Caco-2 (cell line): ENCODE data around the gene CARNS1. TPM values are rescaled to one million over a fixed set of nuclear protein-coding genes. Genes with fewer than 3 reads are reported as not detected.
A peak's percentile ranks its signal among the peaks of the same experiment; 100 is the strongest.

Source experiments
- BruUV-seq: library from RNA; stranded (reverse); fragments of 400-500 nt; replicated peaks from 2 replicates; lab custom pipeline; 2021; lab: Mats Ljungman, UMichigan
- CTCF ChIA-PET: fragments of 300-600 bp; sonication (Branson Sonifier 250); formaldehyde crosslinking; loops from one replicate; lab custom pipeline; 2022; ENCODE audit warnings: antibody characterized with exemption; lab: Charles Lee
- POLR2A ChIA-PET: fragments of 300-600 bp; sonication (Branson Sonifier 250); formaldehyde crosslinking; loops from one replicate; lab custom pipeline; 2022; ENCODE audit warnings: antibody characterized with exemption; lab: Charles Lee
- DNase-seq, 2 experiments: peaks; one replicate each; pipeline versions ENCODE4 v3.0.0 to v3.0.0-alpha.2; 2020 to 2022
- H3K27me3 ChIP-seq: replicated peaks from 2 replicates; pipeline ENCODE4 v1.6.0; 2011; ENCODE audit warnings: low read length; ENCODE audit not compliant: control insufficient read depth, insufficient read depth
- H3K36me3 ChIP-seq: 2 replicates; pipeline ENCODE4 v1.5.1; 2011; ENCODE audit warnings: low read length; ENCODE audit not compliant: control insufficient read depth, insufficient read depth
- H3K4me1 ChIP-seq: fragments of 250-450 bp; sonication (Bioruptor Pico); 2 replicates; pipeline ENCODE4 v1.5.1; 2020; ENCODE audit warnings: mild to moderate bottlenecking
- H3K4me3 ChIP-seq: 2 replicates; pipeline ENCODE4 v1.5.1; 2011; ENCODE audit warnings: low read depth, mild to moderate bottlenecking, control low read depth, low read length
- H3K9me3 ChIP-seq: fragments of 250-450 bp; sonication (Bioruptor Pico); 2 replicates; pipeline ENCODE4 v1.5.1; 2020; ENCODE audit warnings: mild to moderate bottlenecking, moderate library complexity
- H3K27ac Mint-ChIP-seq: one replicate; pipeline ENCODE4 v1.8.0; 2022; ENCODE audit warnings: mixed read lengths; ENCODE audit not compliant: unreplicated experiment
- H3K27me3 Mint-ChIP-seq: one replicate; pipeline ENCODE4 v1.8.0; 2022; ENCODE audit warnings: mixed read lengths; ENCODE audit not compliant: insufficient read depth, unreplicated experiment
- H3K36me3 Mint-ChIP-seq: one replicate; pipeline ENCODE4 v1.8.0; 2022; ENCODE audit warnings: mild to moderate bottlenecking, mixed read lengths; ENCODE audit not compliant: insufficient read depth, unreplicated experiment
- H3K4me1 Mint-ChIP-seq: one replicate; pipeline ENCODE4 v1.8.0; 2022; ENCODE audit warnings: low read depth, mixed read lengths; ENCODE audit not compliant: unreplicated experiment
- H3K4me3 Mint-ChIP-seq: one replicate; pipeline ENCODE4 v1.8.0; 2022; ENCODE audit warnings: mild to moderate bottlenecking, moderate library complexity, mixed read lengths; ENCODE audit not compliant: unreplicated experiment
- H3K9me3 Mint-ChIP-seq: one replicate; pipeline ENCODE4 v1.8.0; 2022; ENCODE audit warnings: mixed read lengths; ENCODE audit not compliant: unreplicated experiment
- CTCF ChIP-seq, 2 experiments: fragments of 200-600 bp in 1 of 2; IDR thresholded peaks; 1 replicate in 1 of 2; 2 replicates in 1 of 2; pipeline versions ENCODE4 v1.5.1 to v1.8.0; 2011 to 2022; ENCODE audit warnings: antibody characterized with exemption in 1 of 2, control low read depth in 1 of 2, inconsistent platforms in 1 of 2, low read depth in 1 of 2, low read length in 1 of 2, mild to moderate bottlenecking in 1 of 2, moderate library complexity in 1 of 2; ENCODE audit not compliant: insufficient read depth in 1 of 2, severe bottlenecking in 1 of 2, unreplicated experiment in 1 of 2
- intact Hi-C: fragments of 100-400 bp; cut with micrococcal nuclease; formaldehyde crosslinking; loops from one replicate; pipeline ENCODE4 v1.10.0; 2022; ENCODE audit not compliant: unreplicated experiment
- total RNA-seq: library from RNA; stranded (reverse); gene quantifications from 2 replicates; pipeline ENCODE4 v1.2.3, GENCODE V29; 2022

CARNS1 gene
- total RNA-seq, 1 experiment from 2014 or later = 0.09 TPM

DNA sequence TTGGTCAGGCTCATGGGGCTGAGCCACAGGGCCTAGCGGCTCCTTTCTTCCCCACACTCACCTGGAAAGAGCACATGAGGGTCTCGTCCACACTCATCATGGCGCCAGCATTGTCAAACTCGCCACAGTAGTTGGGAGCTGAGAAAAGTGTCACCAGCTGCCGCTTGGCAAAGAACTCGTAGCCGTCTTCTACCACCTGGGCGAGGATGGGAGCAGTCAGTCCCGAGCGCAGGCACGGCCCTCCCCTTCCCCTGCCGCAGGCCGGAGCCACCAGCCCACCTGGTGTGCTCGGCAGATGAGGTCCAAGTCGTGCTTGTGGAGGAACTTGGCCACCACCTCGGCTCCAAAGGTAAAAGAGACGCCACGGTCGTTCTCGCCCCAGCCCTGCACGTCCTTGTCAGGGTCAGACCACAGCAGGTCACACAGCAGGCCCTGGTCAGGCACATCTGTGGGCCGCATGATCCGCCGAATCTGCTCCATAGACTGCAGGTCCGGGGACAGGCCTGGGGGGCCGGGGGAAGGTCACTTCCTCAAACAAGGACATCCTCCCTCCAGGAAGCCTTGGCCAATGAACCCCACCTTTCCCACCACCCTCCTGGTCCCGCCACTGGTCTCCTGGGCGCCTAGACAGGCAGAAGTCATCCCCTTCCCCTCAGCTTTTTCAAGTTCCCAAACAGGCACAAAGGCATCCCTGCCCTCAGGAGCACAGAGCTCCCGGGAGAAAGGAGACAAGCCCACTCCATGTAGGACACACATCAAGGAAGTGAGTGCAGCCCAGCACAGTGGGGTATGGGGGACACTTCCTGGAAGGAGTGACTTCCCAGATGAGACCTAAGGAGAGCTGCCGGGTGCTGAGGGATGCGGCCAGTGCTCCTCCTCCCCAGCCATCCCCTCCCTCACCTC, 16.6 kb upstream of the CARNS1 start:
- no peak overlapping the region for H3K4me3 ChIP-seq

DNA sequence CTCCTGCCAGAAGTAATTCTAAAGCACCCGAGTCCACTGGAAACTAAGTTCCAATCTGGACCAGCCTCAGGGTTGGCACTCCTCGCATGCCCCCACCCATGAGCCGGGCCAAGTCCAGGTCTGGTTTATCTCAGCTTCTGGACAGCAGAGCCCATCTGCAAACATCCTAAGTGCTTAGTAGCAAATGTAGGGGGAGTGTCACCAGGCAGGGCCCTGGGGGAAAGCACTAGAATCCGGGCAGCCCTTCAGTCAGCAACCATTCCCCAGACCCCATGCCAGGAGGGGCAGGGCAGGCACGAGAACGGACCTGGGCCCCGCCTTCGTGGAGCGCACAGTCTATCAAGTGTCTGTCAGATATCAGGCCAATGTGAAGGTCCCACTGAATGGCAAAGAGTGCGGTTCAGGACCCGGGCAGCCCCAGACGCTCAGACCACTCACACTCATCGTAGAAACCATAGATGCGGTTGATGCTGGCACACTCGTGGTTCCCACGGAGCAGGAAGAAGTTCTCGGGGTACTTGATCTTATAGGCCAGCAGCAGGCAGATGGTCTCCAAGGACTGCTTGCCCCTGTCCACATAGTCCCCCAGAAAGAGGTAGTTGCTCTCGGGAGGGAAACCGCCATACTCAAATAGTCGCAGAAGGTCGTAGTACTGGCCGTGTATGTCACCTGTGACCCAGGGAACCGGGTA, 15.1 kb upstream of the CARNS1 start:
- peak overlapping the region; percentile 74 for H3K27ac Mint-ChIP-seq
- POLR2A ChIA-PET = interaction anchor here (1.1 to 2.8 kb wide), 8 partner anchors 9 to 230 kb away, joined by 3 to 63 read pairs (median 9); partner anchors contain the start of genes NUDT8, POLD4, RAD9A and RPS6KB2
- H3K4me3 Mint-ChIP-seq = peak overlapping the region; percentile 75

More for the DNA sequence above, 16.6 kb upstream of the CARNS1 start:
- Mint-ChIP-seq H3K36me3 (peaks cover 67% of the 10 kb centered on the region), H3K4me1 (peaks cover 8% of the 10 kb centered on the region), H3K27me3 (no peaks in the 10 kb centered on the region), H3K9me3 (no peaks in the 10 kb centered on the region), H3K27ac (no peak overlapping the region), H3K4me3 (peak overlapping the region; percentile 11)
- POLR2A ChIA-PET = interaction anchor here (0.6 kb wide), 1 partner anchor 25 kb away, joined by 4 read pairs; no protein-coding TSS in a partner anchor
- CTCF ChIA-PET = no interaction called here
- DNase-seq = no peak
- H3K9me3 ChIP-seq = no peaks in the 10 kb centered on the region
- peaks cover 14% of the 10 kb centered on the region for H3K4me1 ChIP-seq
- no TSS peak for BruUV-seq
- no peak for TF ChIP-seq CTCF (IDR thresholded peaks at IDR 0.05; ENCODE audit: insufficient read depth in 1 of 2, low read depth in 1 of 2, low read length in 1 of 2, severe bottlenecking in 1 of 2, unreplicated experiment in 1 of 2)
- intact Hi-C loops = no loop called here
- no peaks in the 10 kb centered on the region for H3K27me3 ChIP-seq
- peaks cover 18% of the 10 kb centered on the region for H3K36me3 ChIP-seq

More for the DNA sequence above, 15.1 kb upstream of the CARNS1 start:
- H3K9me3 ChIP-seq = no peaks in the 10 kb centered on the region
- peaks cover 18% of the 10 kb centered on the region for H3K36me3 ChIP-seq
- no peak for DNase-seq
- Mint-ChIP-seq H3K4me1 (peaks cover 8% of the 10 kb centered on the region), H3K27me3 (no peaks in the 10 kb centered on the region), H3K9me3 (no peaks in the 10 kb centered on the region), H3K36me3 (peaks cover 55% of the 10 kb centered on the region)
- no TSS peak for BruUV-seq
- CTCF ChIA-PET = interaction anchor here (0.6 to 2.5 kb wide), 16 partner anchors 8 to 207 kb away, joined by 3 to 73 read pairs (median 16); partner anchors contain the start of genes AIP, CARNS1, CLCF1 and POLD4
- intact Hi-C loops = loop anchor here (2.0 to 5.0 kb wide), 3 partner anchors 28 to 107 kb away; partner anchors contain the start of genes AIP, CDK2AP2, PITPNM1 and RPS6KB2
- peak overlapping the region; percentile 69 for H3K4me3 ChIP-seq
- no peak for TF ChIP-seq CTCF (IDR thresholded peaks at IDR 0.05; ENCODE audit: insufficient read depth in 1 of 2, low read depth in 1 of 2, low read length in 1 of 2, severe bottlenecking in 1 of 2, unreplicated experiment in 1 of 2)
- peaks cover 14% of the 10 kb centered on the region for H3K4me1 ChIP-seq
- no peaks in the 10 kb centered on the region for H3K27me3 ChIP-seq
